K562 (cell line): ENCODE measurements around the gene RPL7A. TPM values are rescaled to one million over a fixed set of nuclear protein-coding genes. Genes with fewer than 3 reads are reported as not detected.

Source experiments
- ATAC-seq: fragments of 200-7000 bp; cut with Tn5 transposase; 3 replicates; pipeline ENCODE4 v1.9.1; 2020; ENCODE audit warnings: moderate library complexity
- BruUV-seq: library from RNA; stranded (reverse); fragments of 400-500 nt; replicated peaks from 2 replicates; lab custom pipeline; 2021; lab: Mats Ljungman, UMichigan
- CTCF ChIA-PET: fragments of 300-600 bp; formaldehyde crosslinking; extraction: SDS; loops from one replicate; lab custom pipeline; 2021; ENCODE audit warnings: low intra/inter-chr PET ratio; lab: Yijun Ruan, JAX
- POLR2A ChIA-PET: fragments of 300-600, 350-650 bp; sonication (Branson Sonifier 250); formaldehyde crosslinking; extraction: SDS; loops from one replicate; lab custom pipeline; 2021; ENCODE audit warnings: antibody characterized with exemption, inconsistent platforms; lab: Yijun Ruan, JAX
- DNase-seq, 4 experiments: peaks; one replicate each; pipeline versions ENCODE4 v3.0.0 to v3.0.0-alpha.2; 2011 to 2018; ENCODE audit warnings: low spot score in 3 of 4, mixed read lengths in 3 of 4; ENCODE audit errors: extremely low read depth in 1 of 4
- FAIRE-seq: peaks from 2 replicates; lab custom pipeline; 2011; peaks lifted over from hg19 to GRCh38; lab: Jason Lieb, UNC
- H2AFZ ChIP-seq: 2 replicates; pipeline ENCODE4 v1.6.0; 2011; ENCODE audit warnings: low read depth, low read length, control low read depth, inconsistent platforms
- H3K27ac ChIP-seq: fragments of 200-600 bp; 3 replicates; pipeline ENCODE4 v1.8.0; 2011; ENCODE audit warnings: low read depth, mild to moderate bottlenecking, control low read depth, inconsistent platforms, low read length, moderate library complexity, mixed read lengths; ENCODE audit errors: extremely low read depth
- H3K27me3 ChIP-seq, 2 experiments: fragments of 300-600 bp in 1 of 2; 2 replicates in 1 of 2; 3 replicates in 1 of 2; pipeline versions ENCODE4 v1.6.0 to v1.8.0; 2011; ENCODE audit warnings: inconsistent platforms in 2 of 2, low read length in 2 of 2, mild to moderate bottlenecking in 1 of 2, mixed read lengths in 1 of 2, moderate library complexity in 1 of 2; ENCODE audit not compliant: control insufficient read depth in 2 of 2, insufficient read depth in 2 of 2
- H3K36me3 ChIP-seq: fragments of 300-600 bp; 3 replicates; pipeline ENCODE4 v1.8.0; 2011; ENCODE audit warnings: mild to moderate bottlenecking, low read length, inconsistent platforms; ENCODE audit not compliant: control insufficient read depth, insufficient read depth
- H3K4me1 ChIP-seq, 2 experiments: fragments of 200-600 bp in 1 of 2; replicated peaks in 1 of 2; 2 replicates in 1 of 2; 3 replicates in 1 of 2; pipeline versions ENCODE4 v1.5.1 to v1.8.0; 2011; ENCODE audit warnings: inconsistent platforms in 2 of 2, low read length in 2 of 2, mild to moderate bottlenecking in 1 of 2, mixed read lengths in 1 of 2, moderate library complexity in 1 of 2; ENCODE audit not compliant: control insufficient read depth in 2 of 2, insufficient read depth in 2 of 2
- H3K4me2 ChIP-seq: 2 replicates; pipeline ENCODE4 v1.6.1; 2011; ENCODE audit warnings: low read length, control low read depth, inconsistent platforms, mixed read lengths; ENCODE audit not compliant: insufficient read depth
- H3K4me3 ChIP-seq: fragments of 200-600 bp; sonication (generic), shearing (Covaris generic); 2 replicates; pipeline ENCODE4 v1.5.1; 2016; ENCODE audit warnings: control low read depth, inconsistent platforms
- H3K79me2 ChIP-seq: fragments of 200-600 bp; 3 replicates; pipeline ENCODE4 v1.8.0; 2011; ENCODE audit warnings: low read length, inconsistent platforms; ENCODE audit not compliant: control insufficient read depth, insufficient read depth
- H3K9ac ChIP-seq, 2 experiments: 2 replicates each; pipeline versions ENCODE4 v1.6.0 to v1.6.1; 2011; ENCODE audit warnings: low read depth in 2 of 2, low read length in 2 of 2, control low read depth in 1 of 2, inconsistent platforms in 1 of 2, mild to moderate bottlenecking in 1 of 2, mixed read lengths in 1 of 2; ENCODE audit not compliant: insufficient read depth in 1 of 2
- H3K9me1 ChIP-seq: one replicate; pipeline ENCODE4 v1.6.0; 2011; ENCODE audit warnings: inconsistent platforms, mild to moderate bottlenecking, low read length, moderate library complexity; ENCODE audit not compliant: control insufficient read depth, insufficient read depth
- H3K9me3 ChIP-seq: replicated peaks from 2 replicates; pipeline ENCODE4 v1.5.1; 2011; ENCODE audit warnings: low read depth, low read length, inconsistent platforms; ENCODE audit not compliant: control insufficient read depth, insufficient read depth
- H4K20me1 ChIP-seq: replicated peaks from 2 replicates; pipeline ENCODE4 v1.6.1; 2011; ENCODE audit warnings: low read length, inconsistent platforms, mixed read lengths; ENCODE audit not compliant: control insufficient read depth, insufficient read depth
- CCNT2 ChIP-seq: IDR thresholded peaks from 2 replicates; pipeline ENCODE4 v1.6.1; 2011; ENCODE audit warnings: borderline replicate concordance, low read depth, mild to moderate bottlenecking, moderate library complexity, mixed read lengths, low read length; ENCODE audit not compliant: insufficient read length; ENCODE audit errors: extremely low read depth
- E2F1 ChIP-seq: sonication (generic); formaldehyde crosslinking; IDR thresholded peaks from 2 replicates; pipeline ENCODE4 v1.8.1; 2023; ENCODE audit warnings: mild to moderate bottlenecking, missing genetic modification reagents, moderate library complexity
- E2F6 ChIP-seq, 2 experiments: IDR thresholded peaks; 2 replicates each; pipeline ENCODE4 v1.6.1; 2011; ENCODE audit warnings: borderline replicate concordance in 1 of 2, control low read depth in 1 of 2, low read depth in 1 of 2, low read length in 1 of 2, mild to moderate bottlenecking in 1 of 2, mixed read lengths in 1 of 2, moderate library complexity in 1 of 2; ENCODE audit not compliant: insufficient read depth in 1 of 2, insufficient read length in 1 of 2, poor library complexity in 1 of 2, severe bottlenecking in 1 of 2; ENCODE audit errors: extremely low read depth in 1 of 2
- EGR1 ChIP-seq: fragments of 450-650 bp; conservative IDR thresholded peaks from 2 replicates; pipeline ENCODE4 v1.6.1; 2017; ENCODE audit warnings: mild to moderate bottlenecking
- KLF10 ChIP-seq: fragments of 250-450 bp; sonication (Bioruptor Pico); IDR thresholded peaks from 2 replicates; pipeline ENCODE4 v1.6.1; 2021; ENCODE audit warnings: matching md5 sums
- NR2C2 ChIP-seq, 2 experiments: fragments of 200-800 bp in 1 of 2; sonication (Bioruptor generic) in 1 of 2; sonication (generic) in 1 of 2; formaldehyde crosslinking in 1 of 2; IDR thresholded peaks; 2 replicates each; pipeline versions ENCODE4 v1.6.1 to v1.8.0; 2016 to 2022; ENCODE audit warnings: mild to moderate bottlenecking in 1 of 2, missing compliant biosample characterization in 1 of 2, missing genetic modification characterization in 1 of 2, missing genetic modification reagents in 1 of 2
- PCBP1 ChIP-seq: fragments of 200-400 bp; formaldehyde crosslinking; IDR thresholded peaks from 2 replicates; pipeline ENCODE4 v1.6.1; 2018; ENCODE audit warnings: mild to moderate bottlenecking, low read depth, low read length; ENCODE audit not compliant: poor library complexity, severe bottlenecking
- PRDM10 ChIP-seq: fragments of 450-650 bp; IDR thresholded peaks from 2 replicates; pipeline ENCODE4 v1.6.1; 2018; ENCODE audit not compliant: partially characterized antibody
- PTRF ChIP-seq: fragments of 450-650 bp; IDR thresholded peaks from 2 replicates; pipeline ENCODE4 v1.6.1; 2016; ENCODE audit warnings: mild to moderate bottlenecking, missing genetic modification characterization, missing compliant biosample characterization
- RB1 ChIP-seq: fragments of 450-650 bp; IDR thresholded peaks from 2 replicates; pipeline ENCODE4 v1.6.1; 2017; ENCODE audit warnings: low read depth, mild to moderate bottlenecking
- RBM22 ChIP-seq: fragments of 200-400 bp; formaldehyde crosslinking; IDR thresholded peaks from 2 replicates; pipeline ENCODE4 v1.6.1; 2018; ENCODE audit warnings: low read length, low read depth; ENCODE audit not compliant: poor library complexity, severe bottlenecking
- SIN3A ChIP-seq, 2 experiments: fragments of 150-350 bp in 1 of 2; IDR thresholded peaks; 2 replicates each; pipeline ENCODE4 v1.6.1; 2011 to 2016; ENCODE audit warnings: borderline replicate concordance in 2 of 2, low read depth in 2 of 2, low read length in 2 of 2, mild to moderate bottlenecking in 2 of 2, moderate library complexity in 2 of 2; ENCODE audit not compliant: control insufficient read depth in 1 of 2
- ZBTB7A ChIP-seq: IDR thresholded peaks from 2 replicates; pipeline ENCODE4 v1.6.1; 2011; ENCODE audit warnings: low read depth, mild to moderate bottlenecking, low read length, moderate library complexity, borderline replicate concordance; ENCODE audit not compliant: control insufficient read depth
- WGBS: fragments of 100-300 bp; shearing (Covaris generic); methylation state at CpG from one replicate; pipeline ENCODE4 v1.1.6; 2016; ENCODE audit warnings: low coverage, mixed read lengths; ENCODE audit not compliant: insufficient coverage; ENCODE audit errors: missing lambda C conversion rate; 5-methylcytosine and 5-hydroxymethylcytosine counted together
- in situ Hi-C: fragments of 300-500 bp; cut with MboI; formaldehyde crosslinking; loops from 4 replicates; pipeline ENCODE4 v1.15.0; 2018; ENCODE audit warnings: inconsistent platforms, mixed read lengths
- intact Hi-C: fragments of 100-400 bp; cut with micrococcal nuclease; formaldehyde crosslinking; loops from 2 replicates; pipeline ENCODE4 v1.14.2; 2022
- polyA plus RNA-seq, 8 experiments: library from polyadenylated mRNA; depleted of rRNA in 4 of 8; stranded (reverse) in 5 of 8; unstranded in 3 of 8; fragments of >200 nt; fragmentation: Nextera tagmentation in 2 of 8; fragmentation: Illumina TruSeq in 1 of 8; extraction: Ambion mirVana in 2 of 8; extraction: Trizol in 1 of 8; gene quantifications; 2 replicates each; pipeline versions ENCODE4 v1.2.1 to v1.2.3, GENCODE V29; 2011 to 2014; ENCODE audit warnings: inconsistent platforms in 1 of 8, missing spikeins in 1 of 8
- total RNA-seq, 7 experiments: library from RNA; depleted of rRNA in 6 of 7; stranded (reverse); fragments of >200 nt in 6 of 7; fragmentation: Illumina TruSeq in 2 of 7; extraction: Trizol in 2 of 7; gene quantifications; 2 replicates each; pipeline versions ENCODE4 v1.2.1 to v1.2.3, GENCODE V29; 2011 to 2021; ENCODE audit warnings: low replicate concordance in 1 of 7

RPL7A gene
- total and polyA plus RNA-seq, 9 of the 15 experiments (the other 6 are each of a cell fraction or from before 2014, with no cell fraction given) = 1,935 to 3,760 (median 2,652) TPM

DNA sequence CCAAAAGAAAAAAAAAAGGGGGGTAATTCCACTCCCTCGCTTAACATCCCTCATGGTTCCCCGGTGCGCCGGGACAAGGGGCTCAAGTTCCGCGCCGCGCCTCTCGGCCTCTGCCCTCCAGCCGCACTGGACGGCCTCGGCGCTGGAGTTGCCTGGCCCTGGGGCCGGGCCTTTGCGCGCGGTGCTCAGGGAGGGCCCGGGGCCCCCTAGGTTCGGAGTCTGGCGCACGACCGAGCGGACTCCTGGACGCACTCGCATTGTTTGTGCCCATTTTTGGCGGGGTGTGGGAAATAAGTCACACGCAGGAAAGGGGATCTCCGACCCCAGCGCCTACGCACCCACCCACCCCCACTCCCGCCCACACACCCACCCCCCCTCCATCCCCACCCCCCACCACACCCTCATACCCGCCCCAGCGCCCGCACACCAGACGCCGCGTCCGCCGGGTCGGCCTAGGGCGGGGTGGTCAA, 468 bp upstream of the RPL7A start:
- Histone ChIP-seq H3K9ac (peak overlapping the region; percentile 100), H3K27ac (peak overlapping the region; percentile 98), H3K9me3 (no peaks in the 10 kb centered on the region), H3K4me3 (peak overlapping the region; percentile 100), H3K9me1 (peaks cover 3% of the 10 kb centered on the region), H3K4me1 (peaks cover 16 to 33% of the 10 kb centered on the region in 2 experiments; a peak in 4 of 5 replicates), H2AFZ (peak overlapping the region; percentile 79), H3K4me2 (peak overlapping the region; percentile 93), H3K79me2 (peaks cover 57% of the 10 kb centered on the region), H3K27me3 (no peaks in the 10 kb centered on the region), H3K36me3 (peaks cover 77% of the 10 kb centered on the region), H4K20me1 (peaks cover 29% of the 10 kb centered on the region)
- intact Hi-C loops (no loop called here), in situ Hi-C loops (no loop called here)
- no TSS peak for BruUV-seq
- POLR2A ChIA-PET = interaction anchor here (0.6 to 3.3 kb wide), 28 partner anchors 8 to 319 kb away, joined by 3 to 31 read pairs (median 4); partner anchors contain the start of genes SLC2A6, SURF1, SURF2 and SURF6
- ATAC-seq (peak; percentile 71), DNase-seq (peak in 3 of 4 experiments; percentile 61 to 83 (median 82)), FAIRE-seq (no peak)
- CTCF ChIA-PET = no interaction called here
- under 1% methylated on average over 26 of the region's 41 CpGs for WGBS
- TF ChIP-seq PCBP1 = peak; percentile 56
- TF ChIP-seq NR2C2 (CRISPR knock-in tag; IDR thresholded peaks at IDR 0.05) = no peak
- peak; percentile 43; the same call in 1 of the 2 replicates for TF ChIP-seq NR2C2 (tag; IDR thresholded peaks at IDR 0.05)
- TF ChIP-seq E2F6 (IDR thresholded peaks at IDR 0.05; ENCODE audit: borderline replicate concordance in 1 of 2, extremely low read depth in 1 of 2, insufficient read depth in 1 of 2, insufficient read length in 1 of 2, low read depth in 1 of 2, low read length in 1 of 2, poor library complexity in 1 of 2, severe bottlenecking in 1 of 2) = peak in 1 of 2 experiments; percentile 20
- no peak for TF ChIP-seq KLF10
- TF ChIP-seq E2F1 (CRISPR knock-in tag) = peak; percentile 9; the same call in 1 of the 2 replicates
- peak; percentile 77 for TF ChIP-seq PRDM10
- TF ChIP-seq ZBTB7A = peak; percentile 51; the same call in 1 of the 2 replicates
- TF ChIP-seq RBM22 = no peak
- 0 out of 2 replicates have a peak, but pooled peaks have one; percentile 27 for TF ChIP-seq RB1
- 0 out of 4 replicates have a peak, but pooled peaks of 1 of the 2 experiments have one; percentile 10 for TF ChIP-seq SIN3A (IDR thresholded peaks at IDR 0.05; ENCODE audit: borderline replicate concordance in 2 of 2, control insufficient read depth in 1 of 2, low read depth in 2 of 2, low read length in 2 of 2)
- no peak for TF ChIP-seq PTRF (tag)
- peak; percentile 82 for TF ChIP-seq EGR1
- TF ChIP-seq CCNT2 = peak; percentile 5
